T-helper 1 cell treated with Interleukin-12 subunit alpha and Interleukin-12 subunit beta and Interleukin-4 antibody, amounts not matched to agents 30 μg/mL and 1 μg/mL, for 36 hours (primary cell): Measurements from ENCODE around the gene GNAO1.

Experiments used
- H3K27ac Mint-ChIP-seq: one replicate; pipeline ENCODE4 v1.8.0; 2021; ENCODE audit warnings: mild to moderate bottlenecking, mixed read lengths
- H3K27me3 Mint-ChIP-seq: one replicate; pipeline ENCODE4 v1.8.0; 2021; ENCODE audit warnings: low read depth, mixed read lengths
- H3K36me3 Mint-ChIP-seq: one replicate; pipeline ENCODE4 v1.8.0; 2021; ENCODE audit warnings: low read depth, mixed read lengths
- H3K4me1 Mint-ChIP-seq: one replicate; pipeline ENCODE4 v1.8.0; 2021; ENCODE audit warnings: low read depth, mixed read lengths
- H3K4me3 Mint-ChIP-seq: one replicate; pipeline ENCODE4 v1.8.0; 2021; ENCODE audit warnings: mild to moderate bottlenecking, moderate library complexity, mixed read lengths
- H3K9me3 Mint-ChIP-seq: one replicate; pipeline ENCODE4 v1.8.0; 2021; ENCODE audit warnings: mixed read lengths

GNAO1 gene

GRCh38 chr16:56191156-56191815 is at the start of gene GNAO1:
TSS of gene GNAO1 (plus strand) at chr16:56191489. CDS start at chr16:56192236, 747 bp downstream.
- Mint-ChIP-seq H3K27me3 (peaks cover 83% of the 10 kb centered on the region), H3K4me3 (peak within 1 kb of the TSS; percentile 77), H3K4me1 (peaks cover 12% of the 10 kb centered on the region), H3K27ac (no peak within 1 kb of the TSS), H3K36me3 (no peaks in the 10 kb centered on the region), H3K9me3 (no peaks in the 10 kb centered on the region)

GRCh38 chr16:56143666-56144065 is 47.6 kb upstream of the GNAO1 start:
- H3K36me3 Mint-ChIP-seq: no peaks in the 10 kb centered on the region
- no peak overlapping the region for H3K27ac Mint-ChIP-seq
- H3K27me3 Mint-ChIP-seq: peaks cover 44% of the 10 kb centered on the region
- H3K4me3 Mint-ChIP-seq: no peak overlapping the region
- no peaks in the 10 kb centered on the region for H3K9me3 Mint-ChIP-seq
- H3K4me1 Mint-ChIP-seq: no peaks in the 10 kb centered on the region

- H3K27me3 Mint-ChIP-seq: peaks cover 46% of the 10 kb centered on the region
- H3K36me3 Mint-ChIP-seq: no peaks in the 10 kb centered on the region
- H3K4me3 Mint-ChIP-seq: no peak overlapping the region
- no peak overlapping the region for H3K27ac Mint-ChIP-seq
- H3K9me3 Mint-ChIP-seq: no peaks in the 10 kb centered on the region
- no peaks in the 10 kb centered on the region for H3K4me1 Mint-ChIP-seq
Observed at GRCh38 chr16:56145369-56145768, 45.9 kb upstream of the GNAO1 start.

DNA sequence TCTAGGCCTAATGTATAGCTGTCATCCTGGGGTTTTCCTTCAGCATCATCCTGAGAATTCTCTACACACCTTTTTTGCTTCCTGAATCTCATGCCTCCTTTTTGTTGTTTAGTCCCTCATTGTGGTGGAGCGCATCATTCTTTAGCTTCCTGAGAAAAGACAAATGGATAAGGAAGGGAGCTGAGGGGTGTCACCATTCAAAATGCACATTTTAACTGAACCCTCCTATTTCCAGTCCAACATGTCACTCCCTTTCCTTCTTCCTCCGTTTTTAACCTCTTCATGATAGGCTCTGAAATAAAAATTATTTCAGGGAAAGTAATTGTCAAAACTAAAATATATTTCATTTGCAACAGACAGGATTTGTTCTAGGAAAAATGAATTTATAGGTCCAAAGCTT is 39.7 kb upstream of the GNAO1 start:
- Mint-ChIP-seq H3K4me1 (no peaks in the 10 kb centered on the region), H3K9me3 (no peaks in the 10 kb centered on the region), H3K27ac (no peak overlapping the region), H3K36me3 (no peaks in the 10 kb centered on the region), H3K27me3 (peaks cover 43% of the 10 kb centered on the region), H3K4me3 (no peak overlapping the region)

GRCh38 chr16:56161658-56162057 is 29.6 kb upstream of the GNAO1 start:
- H3K36me3 Mint-ChIP-seq: no peaks in the 10 kb centered on the region
- H3K27ac Mint-ChIP-seq: no peak overlapping the region
- H3K4me1 Mint-ChIP-seq: peaks cover 2% of the 10 kb centered on the region
- peaks cover 5% of the 10 kb centered on the region for H3K27me3 Mint-ChIP-seq
- H3K4me3 Mint-ChIP-seq: no peak overlapping the region
- H3K9me3 Mint-ChIP-seq: no peaks in the 10 kb centered on the region

DNA sequence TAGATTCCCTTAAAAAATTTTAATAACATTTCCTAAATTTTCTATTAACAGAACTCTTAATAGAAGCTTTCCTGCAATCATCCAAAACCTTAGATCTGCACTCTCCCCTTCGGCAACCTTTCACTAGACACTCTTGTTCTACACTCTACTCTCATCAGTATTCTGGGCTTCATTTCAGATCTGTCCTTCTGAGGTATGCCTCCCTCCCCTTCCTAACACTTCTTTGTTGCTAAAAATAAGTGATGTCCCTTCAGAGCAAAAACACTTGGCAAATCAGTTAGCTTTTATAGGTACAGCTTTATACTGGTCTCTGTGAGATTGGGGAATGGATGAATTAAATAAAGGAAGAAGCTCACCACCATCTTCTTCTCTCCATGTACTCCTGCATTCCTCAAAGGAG is 28.2 kb upstream of the GNAO1 start:
- H3K4me1 Mint-ChIP-seq: peaks cover 2% of the 10 kb centered on the region
- H3K27ac Mint-ChIP-seq: no peak overlapping the region
- no peaks in the 10 kb centered on the region for H3K36me3 Mint-ChIP-seq
- H3K27me3 Mint-ChIP-seq: peaks cover 16% of the 10 kb centered on the region
- H3K4me3 Mint-ChIP-seq: no peak overlapping the region
- no peaks in the 10 kb centered on the region for H3K9me3 Mint-ChIP-seq

DNA sequence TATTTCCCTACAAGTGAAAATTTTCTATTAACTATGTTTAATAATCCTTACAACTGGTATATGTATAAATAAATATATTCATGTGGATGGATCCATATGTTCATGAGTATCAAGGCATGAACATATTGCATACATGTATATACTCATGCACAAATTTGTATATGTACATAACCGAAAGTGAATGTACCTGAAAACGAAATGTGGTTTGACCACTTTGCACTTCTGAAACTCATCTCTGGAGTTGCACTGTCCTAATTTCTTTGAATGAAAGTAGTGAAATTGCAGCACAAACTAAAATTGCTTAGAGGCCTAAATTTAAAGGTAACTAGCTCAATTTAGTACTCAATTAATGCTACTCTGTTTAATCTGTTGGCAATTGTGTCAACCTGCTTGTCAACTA is 27.4 kb upstream of the GNAO1 start:
- H3K4me3 Mint-ChIP-seq: no peak overlapping the region
- H3K9me3 Mint-ChIP-seq: no peaks in the 10 kb centered on the region
- H3K27me3 Mint-ChIP-seq: peaks cover 21% of the 10 kb centered on the region
- no peak overlapping the region for H3K27ac Mint-ChIP-seq
- no peaks in the 10 kb centered on the region for H3K36me3 Mint-ChIP-seq
- peaks cover 2% of the 10 kb centered on the region for H3K4me1 Mint-ChIP-seq

- Mint-ChIP-seq H3K27me3 (peaks cover 21% of the 10 kb centered on the region), H3K36me3 (no peaks in the 10 kb centered on the region), H3K9me3 (no peaks in the 10 kb centered on the region), H3K27ac (no peak overlapping the region), H3K4me1 (peaks cover 2% of the 10 kb centered on the region), H3K4me3 (no peak overlapping the region)
Observed at GRCh38 chr16:56164636-56165035, 26.7 kb upstream of the GNAO1 start.

DNA sequence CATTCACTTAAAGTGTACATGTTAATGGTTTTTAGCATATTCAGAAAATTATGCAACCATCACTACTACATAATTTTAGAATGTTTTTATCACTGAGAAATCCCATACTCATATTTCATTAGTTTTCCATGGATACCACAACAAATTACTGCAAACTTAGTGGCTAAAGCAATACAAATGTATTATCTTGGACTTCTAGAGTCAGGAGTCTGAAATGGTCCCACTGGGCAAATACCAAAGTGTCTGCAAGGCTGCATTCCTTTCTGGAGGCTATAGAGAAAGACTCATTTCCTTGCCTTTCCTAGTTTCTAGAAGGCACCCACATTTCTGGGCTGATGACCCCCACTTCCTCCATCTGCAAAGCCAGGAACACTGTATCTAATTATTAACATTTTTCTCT is 16.9 kb upstream of the GNAO1 start:
- H3K4me3 Mint-ChIP-seq: no peak overlapping the region
- no peaks in the 10 kb centered on the region for H3K36me3 Mint-ChIP-seq
- H3K27me3 Mint-ChIP-seq: peaks cover 39% of the 10 kb centered on the region
- no peak overlapping the region for H3K27ac Mint-ChIP-seq
- H3K9me3 Mint-ChIP-seq: no peaks in the 10 kb centered on the region
- no peaks in the 10 kb centered on the region for H3K4me1 Mint-ChIP-seq

DNA sequence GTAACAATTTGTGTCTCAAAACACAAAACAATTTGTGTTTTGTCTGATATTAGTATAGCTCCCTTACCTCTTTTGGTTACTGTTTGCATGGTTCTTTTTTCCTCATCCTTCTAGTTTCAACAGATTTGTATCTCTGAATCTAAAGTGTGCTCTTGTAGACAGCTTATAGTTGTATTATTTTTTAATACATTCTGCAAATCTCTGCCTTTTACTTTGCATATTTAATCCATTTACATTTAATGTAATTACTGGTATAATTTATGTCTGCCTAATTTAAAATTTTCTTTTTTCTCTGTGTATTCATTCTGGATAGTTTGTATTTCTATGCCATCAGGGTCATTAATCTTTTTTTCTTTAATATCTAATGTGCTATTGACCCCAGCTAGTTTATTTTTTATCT is 9.9 kb upstream of the GNAO1 start:
- Mint-ChIP-seq H3K4me1 (no peaks in the 10 kb centered on the region), H3K27me3 (peaks cover 42% of the 10 kb centered on the region), H3K9me3 (peaks cover 13% of the 10 kb centered on the region), H3K27ac (no peak overlapping the region), H3K36me3 (no peaks in the 10 kb centered on the region), H3K4me3 (no peak overlapping the region)

GRCh38 chr16:56183266-56183665 is 8.0 kb upstream of the GNAO1 start:
- no peaks in the 10 kb centered on the region for H3K36me3 Mint-ChIP-seq
- no peaks in the 10 kb centered on the region for H3K4me1 Mint-ChIP-seq
- H3K27ac Mint-ChIP-seq: no peak overlapping the region
- H3K27me3 Mint-ChIP-seq: peaks cover 51% of the 10 kb centered on the region
- H3K9me3 Mint-ChIP-seq: peaks cover 13% of the 10 kb centered on the region
- H3K4me3 Mint-ChIP-seq: no peak overlapping the region

DNA sequence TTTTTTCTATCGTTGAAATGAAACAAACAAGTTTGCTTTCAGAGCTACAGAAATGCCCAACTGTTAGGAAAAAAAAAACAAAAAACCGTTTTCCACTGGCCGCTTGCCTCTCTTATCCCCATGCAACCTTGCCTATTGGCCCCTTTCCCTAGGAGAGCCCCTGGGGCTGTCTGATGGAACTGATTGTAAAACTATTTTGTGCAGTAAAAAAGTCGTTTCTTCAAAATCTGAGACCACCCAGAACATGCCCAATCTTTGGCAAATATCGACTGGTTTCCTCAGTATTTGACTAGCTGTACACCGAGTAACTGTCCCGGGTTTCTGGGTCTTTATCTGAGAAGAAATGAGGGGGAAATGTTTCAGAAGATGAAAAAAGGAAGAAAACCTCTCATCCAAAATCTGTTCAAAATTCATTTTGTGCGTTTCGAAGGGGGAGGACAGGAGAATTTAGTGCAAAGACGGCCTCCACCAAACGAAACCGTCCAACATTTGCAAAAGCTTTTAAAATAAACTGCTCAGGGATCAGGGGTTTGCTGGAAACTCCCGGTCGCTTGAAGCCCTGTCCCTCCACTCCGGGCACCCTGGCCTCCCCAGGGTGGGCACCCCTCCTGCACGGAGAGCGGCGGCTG is 1.1 kb upstream of the GNAO1 start:
- Mint-ChIP-seq H3K4me1 (peaks cover 12% of the 10 kb centered on the region), H3K4me3 (peak overlapping the region; percentile 69), H3K27me3 (peaks cover 83% of the 10 kb centered on the region), H3K36me3 (no peaks in the 10 kb centered on the region), H3K27ac (no peak overlapping the region), H3K9me3 (no peaks in the 10 kb centered on the region)

GRCh38 chr16:56190677-56191155 is 573 bp upstream of the GNAO1 start:
- Mint-ChIP-seq H3K9me3 (no peaks in the 10 kb centered on the region), H3K27ac (no peak overlapping the region), H3K36me3 (no peaks in the 10 kb centered on the region), H3K27me3 (peaks cover 83% of the 10 kb centered on the region), H3K4me1 (peaks cover 12% of the 10 kb centered on the region), H3K4me3 (peak overlapping the region; percentile 69)

DNA sequence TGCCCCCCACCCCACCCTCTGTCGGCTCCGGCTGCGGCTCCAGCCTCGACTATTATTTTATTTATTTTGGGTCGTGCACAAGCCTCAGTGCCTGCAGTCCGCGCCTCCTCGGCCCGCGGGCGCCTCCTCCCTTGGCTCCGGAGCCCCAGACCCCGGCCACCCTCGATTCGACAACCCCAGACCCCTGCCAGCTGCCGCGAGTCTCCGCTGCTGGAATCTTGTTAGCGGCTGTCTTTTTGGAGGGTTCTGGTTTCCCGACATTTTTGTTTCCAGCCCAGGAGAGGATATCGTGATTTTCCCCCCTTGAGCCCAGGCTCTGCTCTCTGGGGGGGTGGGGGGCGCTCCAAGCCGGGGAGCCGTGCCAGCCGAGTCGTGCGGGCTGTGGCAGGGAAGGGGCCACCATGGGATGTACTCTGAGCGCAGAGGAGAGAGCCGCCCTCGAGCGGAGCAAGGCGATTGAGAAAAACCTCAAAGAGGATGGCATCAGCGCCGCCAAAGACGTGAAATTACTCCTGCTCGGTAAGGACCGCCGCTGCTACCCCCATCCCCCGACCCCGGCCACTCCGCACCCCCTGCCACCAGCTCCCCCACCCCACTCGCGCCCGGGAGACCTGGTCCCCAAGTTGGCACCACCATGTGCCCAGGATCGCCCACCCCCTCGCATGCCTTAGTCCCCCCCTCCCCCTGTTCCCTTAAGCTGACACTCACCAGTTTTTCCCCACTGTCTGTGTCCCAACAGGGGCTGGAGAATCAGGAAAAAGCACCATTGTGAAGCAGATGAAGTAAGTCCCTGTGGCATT is 746 bp downstream of the GNAO1 start:
- H3K27ac Mint-ChIP-seq: no peak overlapping the region
- H3K4me1 Mint-ChIP-seq: peaks cover 12% of the 10 kb centered on the region
- H3K4me3 Mint-ChIP-seq: peak overlapping the region; percentile 77
- H3K27me3 Mint-ChIP-seq: peaks cover 83% of the 10 kb centered on the region
- H3K36me3 Mint-ChIP-seq: no peaks in the 10 kb centered on the region
- H3K9me3 Mint-ChIP-seq: peaks cover under 1% of the 10 kb centered on the region

DNA sequence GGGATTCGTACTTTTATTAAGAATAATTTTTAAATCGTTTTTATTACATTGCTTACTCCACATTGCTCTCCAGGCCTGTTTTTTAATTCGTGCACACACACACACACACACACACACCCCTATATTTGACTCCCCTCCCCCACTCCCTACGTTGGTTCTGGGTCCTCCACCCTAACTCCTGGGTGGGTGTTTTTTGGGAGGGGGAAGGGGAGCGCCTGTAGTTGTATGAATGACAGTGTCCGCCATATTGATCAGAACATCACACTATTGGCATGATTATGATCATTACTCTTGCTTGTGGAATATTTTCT is 1.3 kb downstream of the GNAO1 start:
- H3K36me3 Mint-ChIP-seq: peaks cover 5% of the 10 kb centered on the region
- H3K4me1 Mint-ChIP-seq: peaks cover 17% of the 10 kb centered on the region
- H3K9me3 Mint-ChIP-seq: peaks cover 5% of the 10 kb centered on the region
- no peak overlapping the region for H3K27ac Mint-ChIP-seq
- H3K27me3 Mint-ChIP-seq: peaks cover 85% of the 10 kb centered on the region
- H3K4me3 Mint-ChIP-seq: peak overlapping the region; percentile 62
